PC-9 (cell line): ENCODE results near the gene RAP1GAP2. TPM values are rescaled to one million over a fixed set of nuclear protein-coding genes. Genes with fewer than 3 reads are reported as not detected.

ENCODE experiments used
- BruUV-seq: library from RNA; stranded (reverse); fragments of 400-500 nt; replicated peaks from 2 replicates; lab custom pipeline; 2021; lab: Mats Ljungman, UMichigan
- CTCF ChIA-PET: fragments of 300-600 bp; sonication (Branson Sonifier 250); formaldehyde crosslinking; loops from one replicate; lab custom pipeline; 2022; ENCODE audit warnings: antibody characterized with exemption; lab: Charles Lee
- POLR2A ChIA-PET: fragments of 300-600 bp; sonication (Branson Sonifier 250); formaldehyde crosslinking; loops from one replicate; lab custom pipeline; 2022; ENCODE audit warnings: antibody characterized with exemption; ENCODE audit not compliant: unreplicated experiment; lab: Charles Lee
- DNase-seq, 2 experiments: peaks; one replicate each; pipeline versions ENCODE4 v3.0.0 to v3.0.0-alpha.2; 2015 to 2022; ENCODE audit warnings: mixed read lengths in 1 of 2
- H2AFZ ChIP-seq: fragments of 200-600 bp; sonication (generic); 2 replicates; pipeline ENCODE4 v1.8.1; 2017; ENCODE audit warnings: antibody characterized with exemption
- H3F3A ChIP-seq: fragments of 200-600 bp; sonication (generic); 2 replicates; pipeline ENCODE4 v1.8.1; 2017; ENCODE audit warnings: antibody characterized with exemption, mild to moderate bottlenecking, low read depth; ENCODE audit not compliant: insufficient read depth
- H3K27ac ChIP-seq: fragments of 200-600 bp; sonication (generic); 2 replicates; pipeline ENCODE4 v1.6.1; 2016; ENCODE audit warnings: mixed run types
- H3K27me3 ChIP-seq: fragments of 200-600 bp; sonication (generic); 2 replicates; pipeline ENCODE4 v1.6.1; 2016; ENCODE audit warnings: low read depth, mixed run types; ENCODE audit not compliant: insufficient read depth
- H3K36me3 ChIP-seq: fragments of 200-600 bp; sonication (generic); 2 replicates; pipeline ENCODE4 v1.6.1; 2016; ENCODE audit warnings: low read depth, mixed run types
- H3K4me1 ChIP-seq: fragments of 200-600 bp; sonication (generic); replicated peaks from 2 replicates; pipeline ENCODE4 v1.6.1; 2016; ENCODE audit warnings: mixed run types; ENCODE audit not compliant: insufficient read depth
- H3K4me2 ChIP-seq: fragments of 200-600 bp; sonication (generic); 2 replicates; pipeline ENCODE4 v1.6.1; 2017; ENCODE audit warnings: mixed run types
- H3K4me3 ChIP-seq: fragments of 200-600 bp; sonication (generic); 2 replicates; pipeline ENCODE4 v1.6.1; 2016; ENCODE audit warnings: mixed run types
- H3K79me2 ChIP-seq: fragments of 200-600 bp; sonication (generic); 2 replicates; pipeline ENCODE4 v1.6.1; 2017; ENCODE audit warnings: low read depth, mixed run types
- H3K9me2 ChIP-seq: fragments of 200-600 bp; sonication (generic); 2 replicates; pipeline ENCODE4 v1.8.1; 2017; ENCODE audit warnings: mild to moderate bottlenecking; ENCODE audit not compliant: insufficient read depth
- H3K9me3 ChIP-seq: fragments of 200-600 bp; sonication (generic); 2 replicates; pipeline ENCODE4 v1.8.1; 2016; ENCODE audit warnings: low read depth; ENCODE audit not compliant: insufficient read depth
- H4K20me1 ChIP-seq: fragments of 200-600 bp; sonication (generic); 2 replicates; pipeline ENCODE4 v1.8.1; 2017; ENCODE audit not compliant: insufficient read depth
- CTCF ChIP-seq: fragments of 200-600 bp; sonication (generic); conservative IDR thresholded peaks from 2 replicates; pipeline ENCODE4 v1.6.1; 2017; ENCODE audit warnings: mixed run types, antibody characterized with exemption, mild to moderate bottlenecking, moderate library complexity
- EZH2 ChIP-seq: fragments of 200-600 bp; sonication (generic); IDR thresholded peaks from 2 replicates; pipeline ENCODE4 v1.8.0; 2017; ENCODE audit warnings: antibody characterized with exemption, low read depth
- intact Hi-C: fragments of 100-400 bp; cut with micrococcal nuclease; formaldehyde crosslinking; loops from one replicate; pipeline ENCODE4 v1.10.0; 2022; ENCODE audit not compliant: unreplicated experiment
- total RNA-seq: library from RNA; stranded (reverse); gene quantifications from 2 replicates; pipeline ENCODE4 v1.2.3, GENCODE V29; 2021

RAP1GAP2 gene
- total RNA-seq, 1 experiment from 2014 or later, result 10.1 TPM

DNA sequence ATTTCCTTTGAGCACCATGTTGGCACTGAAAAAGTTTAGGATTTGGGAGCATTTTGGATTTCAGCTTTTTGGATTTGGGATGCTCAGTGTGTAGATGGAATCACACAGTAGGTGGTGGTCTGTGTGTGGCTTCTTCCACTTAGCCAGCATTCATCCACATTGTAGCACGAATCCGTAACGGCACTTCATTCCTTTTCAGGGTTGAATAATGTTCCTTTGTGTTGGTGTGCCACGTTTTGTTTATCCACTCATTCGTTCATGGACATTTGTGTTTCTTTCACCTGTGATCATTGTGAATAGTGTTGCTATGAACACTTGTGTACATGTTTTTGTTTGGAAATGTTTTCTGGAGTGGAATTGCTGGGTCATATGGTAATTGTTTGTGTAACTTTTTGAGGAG is 85.1 kb downstream of the RAP1GAP2 start:
- Histone ChIP-seq H3K9me3 (no peaks in the 10 kb centered on the region), H2AFZ (no peak overlapping the region), H3F3A (no peaks in the 10 kb centered on the region; the same call in 1 of the 2 replicates), H3K9me2 (no peaks in the 10 kb centered on the region), H3K27ac (no peak overlapping the region), H3K4me1 (peaks cover 11% of the 10 kb centered on the region), H3K79me2 (no peaks in the 10 kb centered on the region), H3K4me3 (no peak overlapping the region), H4K20me1 (no peaks in the 10 kb centered on the region), H3K27me3 (no peaks in the 10 kb centered on the region), H3K36me3 (no peaks in the 10 kb centered on the region), H3K4me2 (no peak overlapping the region)
- TF ChIP-seq CTCF (no peak), EZH2 (no peak)
- ChIA-PET CTCF (no interaction called here), POLR2A (no interaction called here)
- BruUV-seq, result no TSS peak
- intact Hi-C loops, result no loop called here
- no peak for DNase-seq

GRCh38 chr17:2883544-2884213 is 87.4 kb downstream of the RAP1GAP2 start:
- H2AFZ ChIP-seq, result no peak overlapping the region
- peak overlapping the region; percentile 15; the same call in 1 of the 2 replicates for H3K4me2 ChIP-seq
- H3F3A ChIP-seq, result no peaks in the 10 kb centered on the region; the same call in 1 of the 2 replicates
- CTCF ChIA-PET, result interaction anchor here (0.6 to 0.7 kb wide), 2 partner anchors 97 to 477 kb away, joined by 3 to 4 read pairs; no protein-coding TSS in a partner anchor
- H3K27ac ChIP-seq, result no peak overlapping the region
- H3K4me3 ChIP-seq, result no peak overlapping the region
- H3K79me2 ChIP-seq, result no peaks in the 10 kb centered on the region
- H4K20me1 ChIP-seq, result no peaks in the 10 kb centered on the region
- POLR2A ChIA-PET, result interaction anchor here (0.6 to 0.7 kb wide), 2 partner anchors 8 to 477 kb away, joined by 6 to 11 read pairs; no protein-coding TSS in a partner anchor
- no peaks in the 10 kb centered on the region for H3K27me3 ChIP-seq
- no peak for TF ChIP-seq CTCF
- no peak for TF ChIP-seq EZH2
- H3K36me3 ChIP-seq, result no peaks in the 10 kb centered on the region
- no peaks in the 10 kb centered on the region for H3K9me2 ChIP-seq
- no TSS peak for BruUV-seq
- intact Hi-C loops, result no loop called here
- no peaks in the 10 kb centered on the region for H3K9me3 ChIP-seq
- DNase-seq, result peak; percentile 42 to 72
- peaks cover 11% of the 10 kb centered on the region for H3K4me1 ChIP-seq

GRCh38 chr17:2885733-2886132 is 89.5 kb downstream of the RAP1GAP2 start:
- H3K4me2 ChIP-seq, result no peak overlapping the region
- no peaks in the 10 kb centered on the region for H3K79me2 ChIP-seq
- H3K4me1 ChIP-seq, result peaks cover 21% of the 10 kb centered on the region
- H3K4me3 ChIP-seq, result no peak overlapping the region
- no peaks in the 10 kb centered on the region for H3K9me2 ChIP-seq
- ChIA-PET CTCF (no interaction called here), POLR2A (no interaction called here)
- H4K20me1 ChIP-seq, result no peaks in the 10 kb centered on the region
- DNase-seq, result no peak
- no peaks in the 10 kb centered on the region for H3K36me3 ChIP-seq
- TF ChIP-seq EZH2, result no peak
- TF ChIP-seq CTCF, result no peak
- H3K9me3 ChIP-seq, result no peaks in the 10 kb centered on the region
- H2AFZ ChIP-seq, result no peak overlapping the region
- BruUV-seq, result no TSS peak
- peaks cover 2% of the 10 kb centered on the region; the same call in 1 of the 2 replicates for H3F3A ChIP-seq
- intact Hi-C loops, result no loop called here
- H3K27me3 ChIP-seq, result no peaks in the 10 kb centered on the region
- no peak overlapping the region for H3K27ac ChIP-seq
